CD4-positive, alpha-beta T cell treated with Interferon gamma for 1 hour (primary cell): ENCODE measurements around the gene HOXD3.

Experiments used
- DNase-seq: peaks from one replicate; pipeline ENCODE4 v3.0.0-alpha.2; 2020

Gene HOXD3

GRCh38 chr2:176151442-176152287 is 5.4 kb upstream of the HOXD3 start, which contains the start of gene HOXD4:
Gene HOXD4, plus strand, starts transcription at chr2:176151550. Its CDS starts 84 bp downstream, at chr2:176151634.
- DNase-seq = no peak

- no peak for DNase-seq
These were observed 4.5 kb upstream of the HOXD3 start for GRCh38 chr2:176152350-176153181.

GRCh38 chr2:176154576-176155252 is 2.4 kb upstream of the HOXD3 start:
- DNase-seq = no peak

GRCh38 chr2:176155356-176156044 is 1.6 kb upstream of the HOXD3 start:
- DNase-seq = no peak

- DNase-seq = no peak
These were observed 753 bp upstream of the HOXD3 start for GRCh38 chr2:176156301-176156806.

GRCh38 chr2:176157499-176158185 is 535 bp downstream of the HOXD3 start:
- no peak for DNase-seq

- DNase-seq = no peak
These were observed 1.1 kb downstream of the HOXD3 start for GRCh38 chr2:176158186-176158591.

GRCh38 chr2:176158855-176159662 is 2.0 kb downstream of the HOXD3 start:
- no peak for DNase-seq

- DNase-seq = no peak
These were observed 2.6 kb downstream of the HOXD3 start for GRCh38 chr2:176159663-176160250.

- no peak for DNase-seq
These were observed 3.3 kb downstream of the HOXD3 start for GRCh38 chr2:176160251-176160985.

- DNase-seq = no peak
These were observed 4.1 kb downstream of the HOXD3 start for GRCh38 chr2:176160986-176161824.

GRCh38 chr2:176161825-176162626 is 4.9 kb downstream of the HOXD3 start:
- DNase-seq = no peak

- DNase-seq = no peak
These were observed 6.0 kb downstream of the HOXD3 start for GRCh38 chr2:176162911-176163671.

GRCh38 chr2:176163672-176164056 is 6.6 kb downstream of the HOXD3 start:
- DNase-seq = no peak

- DNase-seq = no peak
These were observed 7.1 kb downstream of the HOXD3 start for GRCh38 chr2:176164201-176164600.

GRCh38 chr2:176164611-176165369 is 7.7 kb downstream of the HOXD3 start:
- no peak for DNase-seq
